Stimulated activated CD4-positive, alpha-beta T cell treated with anti-CD3 and anti-CD28 coated beads, Interleukin-2, amount 100 ng/mL, for 4 hours (primary cell): ENCODE data around the gene TRIM72.
"Not testable (repeated sequence)": the region's sequence is repeated elsewhere in the genome, so short reads cannot be mapped to it uniquely, and the experiment has no call there.

ENCODE experiments used
- DNase-seq: peaks from one replicate; pipeline ENCODE4 v3.0.0-alpha.2; 2020; ENCODE audit warnings: low read depth

TRIM72 gene

DNA sequence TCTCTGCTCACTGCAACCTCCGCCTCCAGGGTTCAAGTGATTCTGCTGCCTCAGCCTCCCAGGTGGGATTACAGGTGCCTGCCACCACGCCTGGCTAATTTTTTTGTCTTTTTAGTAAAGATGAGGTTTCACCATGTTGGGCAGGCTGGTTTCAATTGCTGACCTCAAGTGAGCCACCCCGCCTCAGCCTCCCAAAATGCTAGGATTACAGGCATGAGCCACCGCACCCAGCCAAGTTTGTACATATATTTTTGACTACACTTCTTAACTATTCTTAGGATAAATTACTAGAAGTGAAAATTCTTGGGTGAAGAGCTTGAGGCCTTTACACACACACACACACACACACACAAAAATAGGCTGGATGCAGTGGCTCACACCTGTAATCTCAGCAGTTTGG lies 44.4 kb downstream of the TRIM72 start:
- no peak for DNase-seq

DNA sequence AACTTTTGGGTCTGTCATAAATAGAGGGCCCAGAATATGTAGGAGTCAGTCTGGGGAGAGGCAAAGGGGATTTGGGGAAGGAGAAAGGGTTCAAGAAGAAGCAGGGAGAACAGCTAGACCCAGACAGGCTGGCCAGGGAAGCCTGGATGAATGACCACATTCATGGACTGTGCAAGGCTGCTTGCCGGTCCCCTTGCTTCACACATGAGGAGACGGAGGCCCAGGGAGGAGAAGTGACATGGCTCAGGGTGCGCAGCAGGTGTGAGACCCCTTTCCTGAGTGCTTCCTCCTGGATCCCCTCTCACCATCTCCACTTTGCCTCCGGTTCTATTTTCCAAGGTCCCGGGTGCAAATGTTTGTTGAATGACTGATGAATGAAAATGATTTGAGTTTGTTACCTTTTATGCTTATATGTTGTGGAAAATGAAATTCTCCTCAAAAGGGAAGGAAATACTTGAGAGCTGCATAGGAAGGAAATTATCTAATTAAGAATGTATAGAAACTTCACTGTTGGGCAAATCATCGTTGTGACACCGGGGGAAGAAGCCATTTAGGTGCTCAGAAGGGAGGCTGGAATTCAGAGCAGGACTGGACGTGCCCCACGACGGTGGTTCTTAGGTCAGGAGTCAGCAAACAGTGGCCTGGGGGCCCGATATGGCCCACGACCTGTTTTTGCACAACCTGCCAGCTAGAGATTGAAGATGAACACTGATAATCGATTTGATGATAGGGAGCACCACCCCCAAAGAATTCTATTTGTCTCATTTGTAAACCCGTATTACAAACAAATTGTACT lies 46.4 kb downstream of the TRIM72 start:
- no peak for DNase-seq

DNA sequence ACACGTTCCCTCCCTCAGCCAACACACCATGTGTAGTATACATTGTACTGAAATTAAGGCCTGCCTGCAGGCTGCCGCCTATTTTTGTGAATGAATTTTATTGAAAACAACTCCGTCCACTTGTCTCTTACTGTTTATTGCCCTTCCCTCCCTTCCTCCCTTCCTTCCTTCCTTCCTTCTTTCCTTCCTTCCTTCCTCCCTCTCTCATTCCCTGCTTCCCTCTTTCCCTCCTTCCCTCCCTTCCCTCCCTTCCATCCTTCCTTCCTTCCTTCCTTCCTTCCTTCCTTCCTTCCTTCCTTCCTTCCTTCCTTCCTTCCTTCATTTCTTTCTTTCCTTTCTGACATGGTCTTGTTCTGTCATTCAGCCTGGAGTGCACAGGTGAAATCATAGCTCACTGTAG lies 48.2 kb downstream of the TRIM72 start:
- no peak for DNase-seq

DNA sequence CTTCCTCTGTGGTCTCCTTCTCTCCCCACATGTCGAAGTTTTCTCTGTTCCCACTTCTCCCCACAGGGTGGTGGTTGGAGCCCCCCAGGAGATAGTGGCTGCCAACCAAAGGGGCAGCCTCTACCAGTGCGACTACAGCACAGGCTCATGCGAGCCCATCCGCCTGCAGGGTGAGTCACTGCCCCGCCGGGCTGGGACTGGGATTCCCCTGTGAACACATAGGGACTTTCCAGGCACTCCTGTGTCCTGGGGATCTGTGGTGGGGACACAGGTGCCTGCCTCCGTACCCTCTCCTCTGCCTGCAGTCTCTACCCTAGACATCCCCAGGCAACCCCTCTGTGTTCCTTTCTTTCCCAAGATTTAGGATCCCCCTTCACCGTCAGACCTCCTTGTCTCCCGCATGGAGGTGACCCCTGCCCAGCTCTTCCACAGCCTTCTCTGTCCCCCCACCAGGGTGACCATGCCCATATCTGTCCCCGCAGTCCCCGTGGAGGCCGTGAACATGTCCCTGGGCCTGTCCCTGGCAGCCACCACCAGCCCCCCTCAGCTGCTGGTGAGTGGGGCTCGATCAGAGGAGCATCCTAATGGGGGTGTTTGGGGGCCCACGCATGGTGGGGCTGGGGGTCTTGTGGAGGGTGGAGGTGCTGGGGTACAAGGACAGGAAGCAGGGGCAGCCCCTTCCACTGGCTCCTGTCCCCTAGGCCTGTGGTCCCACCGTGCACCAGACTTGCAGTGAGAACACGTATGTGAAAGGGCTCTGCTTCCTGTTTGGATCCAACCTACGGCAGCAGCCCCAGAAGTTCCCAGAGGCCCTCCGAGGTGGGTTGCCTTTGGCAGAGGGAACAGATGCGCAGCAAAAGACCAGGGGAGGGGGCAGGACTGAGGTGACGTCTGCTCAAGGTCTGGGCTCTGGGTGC lies 51.7 kb downstream of the TRIM72 start:
- DNase-seq: peak; percentile 53

DNA sequence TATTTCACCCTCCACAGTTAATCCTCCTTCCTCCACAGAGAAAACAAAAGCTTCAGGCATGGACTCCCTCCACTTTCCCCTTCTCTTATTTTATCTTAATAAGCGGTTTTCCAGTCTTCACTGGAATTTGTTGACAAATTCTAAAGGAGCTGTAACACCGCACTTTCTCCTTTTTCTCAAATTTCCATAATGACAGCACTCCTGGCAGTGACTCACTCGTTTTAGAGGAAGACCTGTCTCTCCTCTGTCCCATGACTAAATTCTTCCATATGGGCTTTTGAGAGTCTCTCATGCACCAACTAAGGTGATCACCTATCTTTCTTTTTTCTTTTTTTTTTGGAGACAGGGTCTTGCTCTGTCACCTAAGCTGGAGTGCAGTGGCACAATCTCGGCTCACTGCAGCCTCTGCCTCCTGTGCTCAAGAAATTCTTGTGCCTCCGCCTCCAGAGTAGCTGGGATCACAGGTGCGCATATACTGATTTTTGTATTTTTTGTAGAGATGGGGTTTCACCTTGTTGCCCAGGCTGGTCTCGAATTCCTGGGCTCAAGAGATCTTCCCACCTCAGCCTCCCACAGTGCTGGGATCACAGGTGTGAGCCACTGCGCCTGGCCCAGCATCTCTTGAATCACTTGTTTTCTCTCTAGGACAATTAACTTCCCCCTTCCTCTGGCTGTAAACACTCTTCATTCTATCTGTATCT lies 53.6 kb downstream of the TRIM72 start:
- DNase-seq: no peak

DNA sequence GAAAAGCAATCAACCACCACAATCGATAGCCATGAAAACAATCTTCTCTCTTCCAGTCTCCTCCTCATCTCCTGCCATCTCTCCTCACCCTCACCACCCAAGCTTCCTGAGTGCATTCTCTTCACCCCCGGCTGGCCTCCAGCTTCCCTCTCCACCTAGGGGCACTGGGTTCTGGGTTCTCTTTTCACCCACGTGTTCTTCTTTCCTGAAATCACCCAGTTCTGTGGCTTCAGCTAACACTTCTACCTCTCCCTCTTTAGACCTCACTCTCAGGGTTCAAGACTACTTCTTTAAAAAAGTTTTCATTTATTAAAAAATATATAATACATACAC lies 54.1 kb downstream of the TRIM72 start:
- no peak for DNase-seq

DNA sequence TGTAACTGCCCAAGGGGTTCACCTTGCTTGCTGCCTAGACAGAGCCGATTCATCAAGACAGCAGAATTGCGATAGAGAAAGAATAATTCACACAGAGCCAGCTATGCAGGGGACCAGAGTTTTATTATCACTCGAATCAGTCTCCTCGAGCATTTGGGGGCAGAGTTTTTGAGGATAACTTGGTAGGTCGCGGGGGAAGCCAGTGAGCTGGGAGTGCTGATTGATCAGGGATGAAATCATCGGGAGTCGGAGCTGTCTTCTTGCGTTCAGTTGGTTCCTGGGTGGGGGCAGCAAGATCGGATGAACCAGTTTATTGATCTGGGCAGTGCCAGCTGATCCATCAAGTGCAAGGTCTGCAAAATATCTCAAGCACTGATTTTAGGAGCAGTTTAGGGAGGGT lies 55.0 kb downstream of the TRIM72 start:
- DNase-seq: no peak

DNA sequence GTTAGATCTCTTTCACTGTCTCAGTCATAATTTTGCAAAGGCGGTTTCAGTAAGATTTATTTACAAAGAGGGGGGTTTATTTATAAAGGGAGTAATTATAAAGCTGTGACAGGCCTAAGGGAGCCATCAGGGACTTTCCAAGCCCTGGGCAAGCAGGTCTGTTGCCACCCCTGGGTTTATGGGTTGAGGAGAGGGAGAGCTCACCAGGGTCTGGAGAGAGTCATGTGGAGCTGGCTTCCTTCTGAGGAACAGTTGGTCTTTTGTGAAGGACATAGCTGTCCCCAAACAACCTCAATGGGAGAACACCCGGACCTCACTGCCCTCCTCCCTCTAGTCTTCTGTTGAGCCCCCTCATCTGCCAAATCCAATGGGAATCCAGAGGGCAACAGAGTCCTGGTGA lies 55.6 kb downstream of the TRIM72 start:
- DNase-seq: no peak

DNA sequence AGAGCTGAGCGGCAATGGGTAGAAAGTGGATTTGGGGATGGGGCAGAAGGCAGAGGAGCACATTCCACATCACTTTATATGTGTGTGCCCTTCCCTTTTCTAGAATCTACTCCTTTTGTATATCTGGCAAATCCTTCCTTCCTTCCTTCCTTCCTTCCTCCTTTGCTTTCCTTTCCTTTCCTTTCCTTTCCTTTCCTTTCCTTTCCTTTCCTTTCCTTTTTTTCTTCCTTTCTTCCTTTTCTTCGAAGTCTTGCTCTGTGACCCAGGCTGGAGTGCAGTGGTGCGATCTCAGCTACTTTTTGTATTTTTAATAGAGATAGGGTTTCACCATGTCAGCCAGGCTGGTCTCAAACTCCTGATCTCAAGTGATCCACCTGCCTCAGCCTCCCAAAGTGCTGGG lies 56.1 kb downstream of the TRIM72 start:
- DNase-seq: not testable (repeated sequence)

DNA sequence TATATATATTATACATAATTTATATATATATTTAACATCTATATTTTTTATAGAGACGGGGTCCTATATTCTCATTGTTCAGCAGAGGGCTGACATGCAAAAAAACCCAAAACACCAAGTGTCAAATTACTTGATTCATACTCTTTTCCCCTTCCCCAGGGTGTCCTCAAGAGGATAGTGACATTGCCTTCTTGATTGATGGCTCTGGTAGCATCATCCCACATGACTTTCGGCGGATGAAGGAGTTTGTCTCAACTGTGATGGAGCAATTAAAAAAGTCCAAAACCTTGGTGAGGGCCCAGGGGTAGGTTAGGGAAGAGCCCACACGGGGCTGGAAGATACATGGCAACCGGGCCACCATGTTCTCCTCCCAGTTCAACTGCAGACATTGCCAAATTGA lies 56.9 kb downstream of the TRIM72 start:
- DNase-seq: no peak

DNA sequence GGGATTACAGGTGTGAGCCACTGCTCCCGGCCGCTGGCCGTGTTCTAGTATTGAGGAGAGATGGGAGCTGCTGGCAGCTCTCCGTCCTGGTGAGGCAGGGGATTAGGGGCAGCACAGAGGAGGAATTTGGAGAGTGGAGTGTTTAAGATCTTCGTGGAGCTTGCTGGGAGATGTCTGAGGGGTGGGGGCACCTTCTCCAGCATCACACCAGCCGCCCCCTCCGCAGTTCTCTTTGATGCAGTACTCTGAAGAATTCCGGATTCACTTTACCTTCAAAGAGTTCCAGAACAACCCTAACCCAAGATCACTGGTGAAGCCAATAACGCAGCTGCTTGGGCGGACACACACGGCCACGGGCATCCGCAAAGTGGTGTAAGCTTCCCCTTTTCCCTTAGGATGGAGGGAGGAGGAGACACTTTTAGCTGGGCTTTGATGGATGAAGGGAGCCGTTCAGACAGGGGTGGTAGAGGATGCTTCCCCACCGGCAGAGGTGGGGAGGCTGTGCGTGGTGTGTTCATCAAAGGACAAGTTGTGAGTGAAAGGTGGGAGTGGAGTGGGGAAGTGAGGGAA lies 57.8 kb downstream of the TRIM72 start:
- no peak for DNase-seq

DNA sequence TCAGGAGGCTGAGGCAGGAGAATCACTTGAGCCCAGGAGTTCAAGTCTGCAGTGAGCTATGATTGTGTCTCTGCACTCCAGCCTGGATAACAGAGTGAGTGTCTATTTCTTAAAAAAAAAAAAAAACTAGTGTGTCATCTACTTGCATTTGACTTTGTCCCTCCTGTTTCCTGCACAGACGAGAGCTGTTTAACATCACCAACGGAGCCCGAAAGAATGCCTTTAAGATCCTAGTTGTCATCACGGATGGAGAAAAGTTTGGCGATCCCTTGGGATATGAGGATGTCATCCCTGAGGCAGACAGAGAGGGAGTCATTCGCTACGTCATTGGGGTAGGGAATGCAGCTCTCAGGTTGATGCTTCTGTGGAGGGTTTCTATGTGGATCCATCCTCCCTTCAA lies 59.3 kb downstream of the TRIM72 start:
- no peak for DNase-seq

DNA sequence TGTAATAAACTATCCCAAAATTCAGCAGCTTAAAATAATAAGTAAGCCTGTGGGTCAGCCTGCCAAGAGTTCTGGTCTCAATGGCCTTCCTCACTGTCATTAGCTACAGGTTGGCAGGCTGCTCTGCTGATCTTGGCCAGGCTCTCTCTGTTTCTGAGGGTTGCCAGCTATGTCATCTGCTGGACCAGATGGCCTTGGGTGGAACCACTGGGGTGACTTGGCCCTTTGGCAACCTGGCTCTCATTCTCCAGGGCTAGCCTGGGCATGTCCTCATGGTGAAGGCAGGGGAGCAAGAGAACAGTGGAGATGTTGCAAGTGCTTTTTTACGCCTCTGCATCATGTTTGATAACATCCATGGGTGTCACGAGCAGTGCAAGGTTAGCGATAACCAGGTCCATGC lies 59.8 kb downstream of the TRIM72 start:
- no peak for DNase-seq

DNA sequence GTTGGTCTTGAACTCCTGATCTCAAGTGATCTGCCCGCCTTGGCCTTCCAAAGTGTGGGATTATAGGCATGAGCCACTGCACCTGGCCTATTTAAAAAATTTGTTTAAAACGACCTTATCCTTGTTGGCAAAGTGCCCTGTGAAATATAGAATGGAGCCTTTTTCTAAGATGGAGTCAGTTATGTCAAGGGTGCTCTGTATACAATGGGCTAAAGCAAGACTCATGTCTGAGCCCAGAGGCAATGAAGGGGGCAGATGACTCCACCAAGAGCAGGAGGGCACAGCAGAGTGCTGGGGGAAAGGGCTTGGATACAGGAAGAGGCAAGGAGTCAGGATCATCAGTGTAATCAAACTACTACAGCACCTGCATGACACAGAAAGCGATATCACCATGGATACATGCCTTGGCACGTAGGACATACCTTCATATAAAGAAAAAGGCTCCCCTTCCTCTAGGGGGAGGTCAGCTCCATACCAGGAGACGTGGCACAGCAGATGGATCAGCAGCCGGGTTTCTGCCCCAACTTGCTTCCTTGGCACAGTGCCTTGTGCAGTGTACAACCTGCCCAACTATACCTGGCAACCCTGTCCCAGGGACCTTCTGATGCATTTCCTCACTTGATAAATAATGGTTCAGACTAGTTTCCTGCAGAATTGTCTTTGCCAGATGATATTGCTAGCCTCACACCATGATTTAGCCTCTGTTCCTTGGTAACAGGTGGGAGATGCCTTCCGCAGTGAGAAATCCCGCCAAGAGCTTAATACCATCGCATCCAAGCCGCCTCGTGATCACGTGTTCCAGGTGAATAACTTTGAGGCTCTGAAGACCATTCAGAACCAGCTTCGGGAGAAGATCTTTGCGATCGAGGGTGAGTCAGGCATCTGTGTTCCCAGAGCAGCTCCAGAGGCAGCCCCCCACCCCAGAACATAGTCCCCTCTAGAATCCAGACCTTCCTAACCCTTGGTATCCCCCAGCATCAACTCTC lies 61.2 kb downstream of the TRIM72 start:
- no peak for DNase-seq

DNA sequence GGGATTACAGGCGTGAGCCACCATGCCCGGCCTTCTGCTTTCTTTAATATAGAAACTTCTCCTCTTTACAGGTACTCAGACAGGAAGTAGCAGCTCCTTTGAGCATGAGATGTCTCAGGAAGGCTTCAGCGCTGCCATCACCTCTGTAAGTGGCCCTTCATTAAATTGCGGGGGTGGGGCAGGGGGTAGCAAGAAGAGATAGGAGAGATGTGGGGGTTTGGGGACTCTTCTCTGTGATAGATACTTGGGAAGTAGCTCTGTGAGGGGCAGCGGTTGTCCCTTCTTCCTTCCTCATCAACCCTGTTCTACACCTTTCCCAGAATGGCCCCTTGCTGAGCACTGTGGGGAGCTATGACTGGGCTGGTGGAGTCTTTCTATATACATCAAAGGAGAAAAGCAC lies 62.7 kb downstream of the TRIM72 start:
- no peak for DNase-seq

DNA sequence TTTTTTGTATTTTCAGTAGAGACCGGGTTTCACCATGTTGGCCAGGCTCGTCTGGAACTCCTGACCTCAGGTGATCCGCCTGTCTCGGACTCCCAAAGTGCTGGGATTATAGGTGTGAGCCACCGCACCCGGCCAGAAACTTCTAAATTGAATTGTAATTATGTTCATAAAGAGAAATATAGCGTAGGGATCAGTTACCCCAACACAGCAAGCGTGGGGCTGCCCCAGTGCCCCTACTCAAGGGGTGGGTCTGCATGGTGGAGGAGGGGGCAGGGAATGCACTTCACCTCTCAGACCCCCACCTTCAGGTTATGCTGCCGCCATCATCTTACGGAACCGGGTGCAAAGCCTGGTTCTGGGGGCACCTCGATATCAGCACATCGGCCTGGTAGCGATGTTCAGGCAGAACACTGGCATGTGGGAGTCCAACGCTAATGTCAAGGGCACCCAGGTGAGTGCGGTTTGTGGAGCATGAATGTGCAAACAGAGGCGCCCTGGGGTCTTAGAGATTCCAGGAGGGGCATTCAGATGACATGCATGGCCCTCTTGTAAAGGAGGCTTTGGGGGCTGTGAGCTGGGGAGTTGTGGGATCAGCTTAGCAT lies 63.8 kb downstream of the TRIM72 start:
- no peak for DNase-seq

DNA sequence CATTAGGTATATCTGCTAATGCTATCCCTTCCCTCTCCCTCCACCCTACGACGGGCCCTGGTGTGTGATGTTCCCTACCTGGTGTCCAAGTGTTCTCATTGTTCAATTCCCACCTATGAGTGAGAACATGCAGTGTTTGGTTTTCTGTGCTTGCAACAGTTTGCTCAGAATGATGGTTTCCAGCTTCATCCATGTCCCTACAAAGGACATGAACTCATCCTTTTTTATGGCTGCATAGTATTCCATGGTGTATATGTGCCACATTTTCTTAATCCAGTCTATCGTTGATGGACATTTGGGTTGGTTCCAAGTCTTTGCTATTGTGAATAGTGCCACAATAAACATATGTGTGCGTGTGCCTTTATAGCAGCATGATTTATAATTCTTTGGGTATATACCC lies 64.9 kb downstream of the TRIM72 start:
- not testable (repeated sequence) for DNase-seq
